ENCODE data around the gene ADSS1.
A peak's percentile ranks its signal among the peaks of the same experiment; 100 is the strongest.

ADSS1 gene

GRCh38 chr14:104795781-104796686, 72.0 kb downstream of the ADSS1 start:
- peak; percentile 20 for DNase-seq (ENCODE audit: low spot score)

DNA sequence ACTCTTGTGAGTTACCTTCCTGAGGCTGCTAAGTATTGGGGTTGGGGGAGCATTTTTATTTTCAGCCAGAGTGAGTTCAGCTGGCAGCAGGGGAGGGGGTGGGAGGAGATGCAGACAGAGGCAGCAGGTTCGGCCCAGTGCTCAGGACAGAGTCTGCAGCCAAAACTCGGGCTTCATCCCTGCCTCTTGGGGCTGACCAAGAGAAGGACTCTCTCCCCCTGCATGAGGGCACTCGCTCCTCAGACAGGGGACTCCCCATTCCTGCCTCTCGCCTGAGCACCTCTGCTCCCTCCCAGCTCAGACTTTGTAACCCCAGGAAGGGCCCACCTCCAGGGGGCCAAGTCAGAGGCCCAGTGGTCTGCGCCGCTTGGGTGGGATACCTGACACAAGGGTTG, 72.7 kb downstream of the ADSS1 start:
- DNase-seq (ENCODE audit: low spot score): no peak

All from hematopoietic multipotent progenitor cell treated with erythropoietin and hydrocortisone succinate and interleukin-3 and kit ligand, for 17 days (in vitro differentiated cells).